Tibial nerve (tissue), 4 donors: ENCODE results near the gene RSRP1. TPM values are rescaled to one million over a fixed set of nuclear protein-coding genes. Genes with fewer than 3 reads are reported as not detected.

Experiments
- DNase-seq, 2 donors: peaks; one replicate each; pipeline ENCODE4 v3.0.0-alpha.2; 2019; ENCODE audit warnings: low spot score in 2 of 2
- H3K27ac ChIP-seq, 4 donors: fragments of 200-600 bp; sonication (generic) in 3 of 4; one replicate each; pipeline ENCODE4 v1.5.1; 2017 to 2019; ENCODE audit warnings: mild to moderate bottlenecking in 1 of 4
- H3K27me3 ChIP-seq, 2 donors: fragments of 200-600 bp; sonication (generic) in 1 of 2; one replicate each; pipeline versions ENCODE4 v1.5.1 to v1.6.0; 2017 to 2019
- H3K36me3 ChIP-seq, 3 donors: fragments of 200-600 bp; sonication (generic); one replicate each; pipeline ENCODE4 v1.5.1; 2018 to 2019
- H3K4me1 ChIP-seq, 4 donors: fragments of 200-600 bp; sonication (generic) in 3 of 4; one replicate each; pipeline ENCODE4 v1.5.1; 2017 to 2019
- H3K4me3 ChIP-seq, 4 donors: fragments of 200-600 bp; sonication (generic) in 3 of 4; one replicate each; pipeline ENCODE4 v1.5.1; 2017 to 2019; ENCODE audit warnings: mild to moderate bottlenecking in 1 of 4, moderate library complexity in 1 of 4
- H3K9me3 ChIP-seq, 4 donors: fragments of 200-600 bp; sonication (generic) in 3 of 4; one replicate each; pipeline ENCODE4 v1.5.1; 2017 to 2019
- CTCF ChIP-seq, 5 experiments: fragments of 200-600 bp in 3 of 5; fragments of 450-650 bp in 2 of 5; sonication (generic) in 3 of 5; IDR thresholded peaks; one replicate each; pipeline ENCODE4 v1.5.1; 2016 to 2019; ENCODE audit warnings: antibody characterized with exemption in 5 of 5, mild to moderate bottlenecking in 3 of 5, moderate library complexity in 2 of 5
- EP300 ChIP-seq, 2 donors: sonication (generic); formaldehyde crosslinking; IDR thresholded peaks; one replicate each; pipeline ENCODE4 v1.6.1; 2017; ENCODE audit warnings: antibody characterized with exemption in 2 of 2, mild to moderate bottlenecking in 1 of 2
- POLR2A ChIP-seq, 2 donors: fragments of 450-650 bp; IDR thresholded peaks; one replicate each; pipeline ENCODE4 v1.6.1; 2017; ENCODE audit warnings: antibody characterized with exemption in 2 of 2, mild to moderate bottlenecking in 2 of 2, moderate library complexity in 2 of 2
- WGBS, 2 donors: methylation state at CpG; one replicate each; pipeline ENCODE4 v1.1.5; 2018; 5-methylcytosine and 5-hydroxymethylcytosine counted together
- total RNA-seq, 4 donors: library from RNA; depleted of rRNA; stranded (reverse); fragments of >200 nt; gene quantifications; one replicate each; pipeline ENCODE4 v1.1.0, GENCODE V29; 2016

Gene RSRP1
- total RNA-seq, 4 donors from 2014 or later: 169 to 191 (median 178) TPM

DNA sequence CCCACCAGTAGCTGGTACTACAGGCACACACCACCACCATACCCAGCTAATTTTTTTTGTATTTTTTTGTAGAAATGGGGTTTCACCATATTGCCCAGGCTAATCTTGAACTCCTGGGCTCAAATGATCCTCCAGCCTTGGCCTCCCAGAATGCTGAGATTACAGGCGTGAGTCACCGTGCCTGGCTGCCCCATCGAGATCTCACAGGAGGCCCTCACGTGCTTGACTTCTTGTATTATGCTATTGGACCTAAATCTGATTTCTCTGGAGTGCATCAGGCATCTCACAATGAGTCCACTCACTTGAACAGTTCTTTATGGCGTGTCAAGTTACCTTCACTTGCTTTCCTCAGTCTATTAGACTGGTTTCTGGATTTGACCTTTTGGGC lies 9.3 kb upstream of the RSRP1 start:
- no peak for DNase-seq
- TF ChIP-seq POLR2A (IDR thresholded peaks at IDR 0.05) (no peak), CTCF (IDR thresholded peaks at IDR 0.05) (no peak), EP300 (IDR thresholded peaks at IDR 0.05) (no peak)
- H3K4me1 ChIP-seq: no peaks in the 10 kb centered on the region
- no peaks in the 10 kb centered on the region for H3K9me3 ChIP-seq
- no peaks in the 10 kb centered on the region for H3K27me3 ChIP-seq
- peaks cover 0 to 7% (median 0%) of the 10 kb centered on the region in 3 donors for H3K36me3 ChIP-seq
- no peak overlapping the region for H3K4me3 ChIP-seq
- WGBS, 2 donors: 91 to 92% methylated on average over 5 of the region's 5 CpGs
- H3K27ac ChIP-seq: no peak overlapping the region

DNA sequence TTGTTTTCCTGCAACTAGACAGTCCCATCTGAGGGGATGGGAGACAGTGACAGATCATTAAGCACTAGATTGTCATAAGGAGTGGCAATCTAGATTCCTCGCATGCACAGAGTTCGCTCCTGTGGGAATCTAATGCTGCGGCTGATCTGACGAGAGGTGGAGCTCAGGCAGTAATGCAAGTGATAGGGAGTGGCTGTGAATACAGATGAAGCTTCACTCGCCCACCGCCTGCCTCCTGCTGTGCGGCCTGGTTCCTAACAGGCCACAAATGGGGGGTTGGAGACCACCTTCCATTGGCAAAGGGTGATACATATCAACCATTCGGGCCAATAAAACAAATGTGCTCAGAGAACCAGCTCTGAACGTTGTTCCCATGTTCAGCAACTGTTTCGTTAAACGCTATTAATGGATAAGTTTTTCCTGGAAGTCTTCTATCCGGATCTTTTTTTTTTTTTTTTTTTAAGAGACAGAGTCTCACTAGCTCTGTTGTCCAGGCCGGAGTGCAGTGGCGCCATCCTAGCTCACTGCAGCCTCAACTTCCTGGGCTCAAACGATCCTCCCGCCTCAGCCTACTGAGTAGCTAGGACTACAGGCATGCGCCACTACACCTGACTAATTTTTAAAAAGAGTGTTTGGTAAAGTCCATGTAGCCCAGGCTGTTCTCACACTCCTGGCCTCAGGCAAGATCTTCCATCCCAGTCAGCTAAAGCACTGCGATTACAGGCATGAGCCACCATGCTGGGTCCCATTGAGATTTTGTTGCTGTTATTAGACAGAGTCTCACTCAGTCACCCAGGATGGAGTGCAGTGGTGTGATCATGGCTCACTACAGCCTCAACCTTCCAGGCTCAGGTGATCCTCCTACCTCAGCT lies 8.7 kb upstream of the RSRP1 start:
- H3K36me3 ChIP-seq: peaks cover 0 to 7% (median 0%) of the 10 kb centered on the region in 3 donors
- H3K9me3 ChIP-seq: no peaks in the 10 kb centered on the region
- 76 to 86% methylated on average over 18 of the region's 18 CpGs for WGBS, 2 donors
- TF ChIP-seq EP300 (IDR thresholded peaks at IDR 0.05) (no peak), POLR2A (IDR thresholded peaks at IDR 0.05) (no peak), CTCF (IDR thresholded peaks at IDR 0.05) (no peak)
- no peak overlapping the region for H3K27ac ChIP-seq
- no peak for DNase-seq
- H3K4me3 ChIP-seq: no peak overlapping the region
- no peaks in the 10 kb centered on the region for H3K4me1 ChIP-seq
- no peaks in the 10 kb centered on the region for H3K27me3 ChIP-seq

DNA sequence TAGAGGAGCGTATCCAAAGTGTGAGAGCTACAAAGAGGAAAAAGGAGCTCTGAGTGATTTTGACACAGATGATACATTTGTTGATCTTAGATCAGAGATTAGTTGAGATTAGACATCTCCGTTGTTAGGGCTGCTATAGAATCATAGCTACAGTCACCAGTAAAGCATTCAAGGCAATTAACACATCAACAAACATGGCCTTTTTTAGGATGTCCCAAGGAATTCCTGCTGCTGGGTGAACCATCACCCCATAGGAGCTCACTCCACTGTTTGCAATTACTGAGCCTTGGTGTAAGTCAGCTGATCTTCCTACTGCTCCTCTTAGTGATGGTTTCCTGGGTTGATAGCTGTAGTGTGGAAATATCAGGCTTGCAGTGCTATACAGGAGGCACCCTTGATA lies 6.7 kb upstream of the RSRP1 start:
- Histone ChIP-seq H3K4me1 (no peaks in the 10 kb centered on the region), H3K27ac (no peak overlapping the region), H3K36me3 (no peaks in the 10 kb centered on the region), H3K27me3 (no peaks in the 10 kb centered on the region), H3K9me3 (no peaks in the 10 kb centered on the region), H3K4me3 (no peak overlapping the region)
- WGBS, 2 donors: 87 to 92% methylated on average over 2 of the region's 2 CpGs
- no peak for DNase-seq
- TF ChIP-seq POLR2A (IDR thresholded peaks at IDR 0.05) (no peak), CTCF (IDR thresholded peaks at IDR 0.05) (no peak), EP300 (IDR thresholded peaks at IDR 0.05) (no peak)

DNA sequence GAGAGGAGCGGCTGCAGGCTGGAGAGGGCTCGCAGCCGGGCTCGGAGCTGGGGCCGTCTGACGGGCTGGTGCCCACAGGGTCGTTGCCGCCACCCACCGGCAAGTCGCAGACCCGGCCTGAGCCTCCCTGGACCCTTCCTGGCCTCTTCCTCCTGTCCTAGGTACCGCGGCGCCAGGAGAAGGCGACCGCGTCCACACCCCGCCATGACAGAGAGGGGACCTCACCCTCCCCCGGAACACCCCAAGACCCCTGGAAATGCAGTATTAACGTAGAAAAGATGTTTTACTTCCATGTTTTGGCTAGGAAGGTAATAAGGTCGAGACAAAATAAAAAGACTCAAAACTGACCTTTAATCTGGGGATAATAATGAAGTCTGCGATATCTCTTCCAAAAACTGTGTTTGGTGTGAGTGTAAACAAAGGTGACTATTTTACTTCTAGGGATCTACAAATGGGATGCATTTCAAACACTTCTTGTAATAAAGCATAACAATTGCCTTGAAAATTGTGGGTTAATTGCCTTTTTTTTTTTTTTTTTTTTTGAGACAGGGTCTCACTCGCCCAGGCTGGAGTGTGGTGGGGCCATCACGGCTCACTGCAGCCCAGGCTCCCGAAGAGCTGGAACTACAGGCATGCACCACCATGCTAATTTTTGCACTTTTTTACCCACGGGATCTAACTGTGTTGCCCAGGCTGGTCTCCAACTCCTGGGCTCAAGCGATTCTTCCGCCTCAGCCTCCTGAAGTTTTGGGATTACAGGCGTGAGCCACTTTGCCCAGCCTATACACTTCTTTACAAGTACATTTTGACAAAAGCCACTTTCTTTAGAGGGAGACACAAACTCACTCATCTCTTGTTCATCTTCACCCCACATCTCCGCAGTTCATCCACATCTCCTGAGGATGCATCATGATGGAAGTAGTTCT lies 838 bp upstream of the RSRP1 start:
- no peaks in the 10 kb centered on the region for H3K27me3 ChIP-seq
- peaks cover 2 to 26% (median 9%) of the 10 kb centered on the region in 3 donors for H3K36me3 ChIP-seq
- peak overlapping the region; percentile 65 to 90 (median 78) for H3K4me3 ChIP-seq
- no peak for TF ChIP-seq EP300 (IDR thresholded peaks at IDR 0.05)
- no peaks in the 10 kb centered on the region for H3K9me3 ChIP-seq
- no peak for DNase-seq
- peaks cover 0 to 33% (median 15%) of the 10 kb centered on the region in 4 donors for H3K4me1 ChIP-seq
- WGBS, 2 donors: 26 to 27% methylated on average over 26 to 29 of the region's 30 CpGs
- H3K27ac ChIP-seq: peak overlapping the region; percentile 93 to 100 (median 98)

DNA sequence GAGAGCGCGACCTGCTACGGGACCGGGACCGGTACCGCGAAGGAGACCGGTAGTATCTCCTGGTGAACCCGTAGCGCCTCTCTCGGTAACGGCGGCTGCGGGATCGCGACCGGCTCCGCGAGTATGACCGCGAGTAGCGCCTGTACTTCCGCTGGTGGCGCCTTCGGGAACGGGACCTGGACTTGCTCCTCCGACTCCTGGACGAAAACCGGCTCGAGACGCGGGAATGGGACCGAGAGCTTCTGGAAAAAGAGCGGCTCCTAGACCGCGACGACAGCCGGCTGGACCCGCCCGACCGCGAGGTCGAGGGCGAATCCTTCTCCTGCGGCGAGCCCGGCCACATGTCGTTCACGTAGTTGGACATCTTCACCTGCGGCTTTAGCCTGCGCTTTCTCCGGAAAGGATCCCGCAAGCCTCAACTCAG lies 642 bp downstream of the RSRP1 start:
- WGBS, 2 donors: 0 to 1% methylated on average over 29 to 53 of the region's 53 CpGs
- no peak for TF ChIP-seq EP300 (IDR thresholded peaks at IDR 0.05)
- no peak for TF ChIP-seq POLR2A (IDR thresholded peaks at IDR 0.05)
- Histone ChIP-seq H3K4me3 (peak overlapping the region; percentile 65 to 90 (median 78)), H3K27me3 (no peaks in the 10 kb centered on the region), H3K9me3 (no peaks in the 10 kb centered on the region), H3K27ac (peak overlapping the region; percentile 93 to 100 (median 98)), H3K4me1 (peaks cover 0 to 44% (median 15%) of the 10 kb centered on the region in 4 donors), H3K36me3 (peaks cover 2 to 41% (median 14%) of the 10 kb centered on the region in 3 donors)
- no peak for DNase-seq
